GM19239 (cell line): ENCODE measurements around the gene PTX4.

Source experiments
- DNase-seq: peaks from one replicate; pipeline ENCODE4 v3.0.0; 2011; ENCODE audit warnings: low spot score; ENCODE audit not compliant: insufficient read length
- FAIRE-seq: peaks from 2 replicates; lab custom pipeline; 2011; peaks lifted over from hg19 to GRCh38; lab: Jason Lieb, UNC

PTX4 gene

GRCh38 chr16:1465567-1465915 lies 23.2 kb downstream of the PTX4 start:
- DNase-seq (no peak), FAIRE-seq (no peak)

DNA sequence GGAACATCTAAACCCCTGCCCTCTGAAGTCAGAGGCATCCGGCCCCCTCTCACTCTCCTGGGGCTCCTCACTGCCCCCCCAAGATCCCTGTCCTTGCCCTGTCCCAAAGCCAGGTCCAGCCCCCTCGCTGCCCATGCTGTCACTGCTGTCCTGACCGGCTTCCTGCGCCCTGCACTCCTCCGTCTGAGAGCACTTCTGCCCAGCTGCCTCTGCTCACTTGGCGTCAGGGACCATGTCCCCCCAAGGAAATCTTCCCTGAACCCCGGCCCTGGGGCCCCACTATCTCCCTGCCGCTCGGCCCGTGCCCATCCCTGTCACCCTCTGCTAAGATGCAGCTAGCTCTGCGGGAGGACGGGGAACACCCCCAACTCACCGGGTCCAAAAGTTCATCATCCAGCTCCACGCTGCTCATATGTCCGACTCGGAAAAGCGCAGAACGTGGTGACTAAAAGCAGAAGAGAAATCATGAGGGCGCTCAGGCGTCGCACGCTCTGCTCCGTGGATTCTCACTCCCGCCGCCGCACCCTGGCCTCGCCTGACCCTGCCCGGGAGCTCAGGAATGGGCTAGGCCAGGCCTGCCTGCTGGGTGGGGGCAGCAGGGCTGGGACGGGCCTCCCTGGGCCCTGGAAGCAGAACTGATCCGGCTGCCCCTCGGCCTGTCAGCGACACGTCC lies 23.7 kb downstream of the PTX4 start:
- no peak for FAIRE-seq
- DNase-seq = no peak

DNA sequence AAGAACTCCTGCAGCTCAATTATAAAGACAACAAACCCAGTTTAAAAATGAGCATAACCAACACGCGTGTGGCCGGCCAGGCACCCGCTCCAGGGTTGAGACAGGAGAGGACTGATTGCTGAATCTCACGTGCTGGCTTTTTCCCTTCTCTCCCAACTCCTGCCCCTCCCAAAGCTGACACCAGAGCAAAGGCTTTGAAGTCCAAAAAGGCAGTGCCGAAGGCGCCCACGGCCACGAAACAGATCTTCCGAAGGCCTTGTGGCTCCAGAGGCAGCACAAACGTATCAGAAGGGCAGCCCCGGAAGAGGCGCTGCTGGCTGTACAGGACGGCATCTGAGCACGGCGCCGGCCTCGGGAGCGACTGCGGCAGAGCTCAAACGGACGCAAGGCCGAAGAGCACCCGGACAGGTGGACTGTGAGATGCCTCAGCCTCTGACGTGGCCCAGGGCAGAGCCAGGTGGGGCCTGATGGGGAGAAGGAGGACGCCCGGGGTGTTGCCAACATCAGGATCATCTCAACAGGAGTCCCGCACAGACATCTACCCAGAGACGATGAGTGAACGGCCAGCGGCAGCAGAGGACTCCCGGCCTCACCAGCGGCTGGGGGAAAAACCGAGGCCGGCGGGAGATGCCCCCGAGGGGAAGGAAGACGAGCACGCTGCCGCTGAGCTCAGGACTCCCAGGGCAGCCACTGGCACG lies 24.4 kb downstream of the PTX4 start:
- DNase-seq = no peak
- FAIRE-seq = no peak

- no peak for DNase-seq
- no peak for FAIRE-seq
Measured at GRCh38 chr16:1461146-1461545, 27.6 kb downstream of the PTX4 start.

DNA sequence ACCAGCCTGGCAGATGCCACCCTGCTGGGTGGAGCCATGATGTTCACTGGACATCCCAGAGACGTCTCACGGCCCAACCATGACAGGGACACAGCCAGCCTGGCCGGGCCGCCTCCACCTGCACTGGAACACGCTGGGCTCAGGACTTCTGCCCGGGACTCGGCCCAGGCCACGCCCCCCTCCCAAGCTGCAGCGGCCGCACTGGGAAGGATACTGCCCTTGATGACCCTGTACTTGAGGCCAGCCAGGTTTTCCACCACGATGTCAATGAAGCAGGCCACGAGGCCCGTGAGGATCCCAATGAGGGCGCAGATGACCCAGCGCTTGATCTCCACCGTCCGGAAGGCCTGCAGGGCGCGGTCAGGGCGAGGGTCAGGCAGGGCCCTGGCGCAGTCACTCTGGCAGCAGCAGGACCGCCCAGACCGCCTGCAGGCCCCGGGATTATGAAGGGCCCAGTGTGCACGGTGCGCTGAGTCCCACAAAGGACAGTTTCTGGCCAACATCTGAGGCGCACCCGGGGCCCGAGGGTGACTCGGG lies 28.1 kb downstream of the PTX4 start:
- no peak for DNase-seq
- FAIRE-seq = no peak

DNA sequence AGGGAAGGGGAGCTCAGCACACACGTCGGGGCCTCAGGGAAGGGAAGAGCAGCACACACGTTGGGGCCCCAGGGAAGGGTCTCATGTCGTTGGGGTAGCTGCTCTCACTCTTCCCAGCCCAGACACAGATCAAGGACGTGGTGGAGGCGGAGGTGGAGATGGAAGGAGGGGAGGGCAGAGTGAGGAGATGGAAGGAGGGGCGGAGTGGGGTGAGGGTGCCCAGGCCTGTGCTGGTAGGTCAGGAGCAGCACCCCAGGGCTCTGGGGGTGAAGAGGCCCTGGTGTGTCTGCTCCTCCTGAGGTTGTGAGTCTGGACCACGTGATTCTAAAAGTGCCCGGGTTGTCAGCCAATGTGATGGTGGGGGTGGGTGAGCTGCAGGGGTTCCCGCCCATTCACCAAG lies 28.8 kb downstream of the PTX4 start:
- FAIRE-seq = no peak

GRCh38 chr16:1458977-1459341 lies 29.8 kb downstream of the PTX4 start:
- FAIRE-seq = peak; percentile 28
- peak; percentile 64 for DNase-seq

More for the DNA sequence above, 28.8 kb downstream of the PTX4 start:
- DNase-seq = no peak

DNA sequence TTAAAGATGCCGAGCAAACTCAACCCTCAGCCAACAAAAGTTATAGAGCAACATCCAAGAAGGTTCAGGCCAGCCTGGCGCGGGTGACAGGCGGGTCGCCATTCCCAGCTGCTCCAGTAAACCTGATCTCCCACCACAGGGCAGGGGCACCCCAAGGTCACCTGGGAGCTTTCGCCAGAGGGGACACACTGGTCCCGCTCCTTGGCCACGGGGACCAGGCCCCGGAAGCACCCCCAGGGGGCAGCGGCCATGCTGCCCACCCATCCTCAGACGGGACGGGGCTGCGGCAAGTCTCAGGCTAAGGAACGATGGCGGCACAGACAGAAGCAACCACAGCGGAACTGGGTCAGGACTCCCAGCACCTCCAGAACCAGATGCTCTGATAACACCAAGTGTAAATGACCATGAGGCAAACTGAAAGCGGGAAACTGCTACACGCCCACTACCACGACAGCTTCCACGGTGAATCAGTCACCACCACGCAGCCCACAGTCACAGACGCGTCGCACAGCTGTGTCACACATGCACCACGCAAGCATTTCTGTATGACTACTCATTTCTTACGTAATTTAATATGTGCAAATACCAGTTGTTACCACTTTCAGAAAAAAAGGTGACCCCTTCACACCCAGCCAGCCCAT lies 30.3 kb downstream of the PTX4 start:
- FAIRE-seq (no peak), DNase-seq (no peak)

- DNase-seq (no peak), FAIRE-seq (no peak)
Measured at GRCh38 chr16:1457489-1458245, 31.1 kb downstream of the PTX4 start.

- FAIRE-seq (no peak), DNase-seq (no peak)
Measured at GRCh38 chr16:1456951-1457350, 31.8 kb downstream of the PTX4 start.

DNA sequence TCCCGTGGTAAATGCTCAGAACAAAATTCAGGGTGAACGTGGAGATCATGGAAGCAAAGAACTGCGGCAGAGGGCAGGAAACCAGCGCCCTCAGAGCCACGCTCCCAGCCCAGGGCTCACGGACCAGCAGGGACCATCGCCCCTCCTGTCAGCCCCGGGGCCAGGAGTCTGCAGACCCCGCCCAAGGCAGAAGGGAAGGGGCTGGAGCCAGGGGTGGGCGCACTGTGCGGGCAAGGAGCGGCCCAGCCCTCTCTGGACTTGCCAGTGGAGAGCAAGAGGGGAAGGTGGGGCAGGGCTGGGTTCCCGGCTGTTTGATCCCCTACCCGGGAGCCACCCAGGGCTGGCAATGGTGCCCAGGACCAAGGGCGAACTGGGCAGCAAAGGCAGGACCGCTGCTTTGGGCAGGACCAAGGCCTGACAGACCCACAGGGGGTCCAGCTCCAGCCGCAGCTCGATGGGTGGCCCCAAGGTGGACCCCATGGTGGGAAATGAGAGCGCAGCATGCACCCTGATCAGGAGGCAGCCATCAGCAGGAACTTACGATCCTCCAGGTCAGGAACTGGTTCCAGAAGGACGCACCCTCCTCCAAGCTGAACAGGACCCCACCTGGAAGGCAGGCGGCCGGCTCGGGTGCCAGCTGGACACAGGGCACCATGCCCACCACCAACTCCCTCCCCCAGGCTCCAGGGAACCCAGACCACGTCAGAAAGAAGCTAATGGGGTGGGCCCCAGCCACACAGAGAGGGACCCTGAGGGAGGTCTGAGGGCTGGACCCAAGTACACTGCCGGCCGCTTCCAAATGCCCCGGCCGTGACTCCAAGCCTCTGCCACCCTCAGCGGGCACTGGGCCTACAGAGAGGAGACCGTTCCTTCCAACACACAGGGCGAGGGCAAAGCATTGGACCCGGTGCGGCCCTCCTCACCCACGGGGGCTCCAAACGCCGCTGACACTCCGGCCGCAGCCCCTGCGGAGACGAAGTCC lies 33.3 kb downstream of the PTX4 start:
- FAIRE-seq (no peak), DNase-seq (no peak)

DNA sequence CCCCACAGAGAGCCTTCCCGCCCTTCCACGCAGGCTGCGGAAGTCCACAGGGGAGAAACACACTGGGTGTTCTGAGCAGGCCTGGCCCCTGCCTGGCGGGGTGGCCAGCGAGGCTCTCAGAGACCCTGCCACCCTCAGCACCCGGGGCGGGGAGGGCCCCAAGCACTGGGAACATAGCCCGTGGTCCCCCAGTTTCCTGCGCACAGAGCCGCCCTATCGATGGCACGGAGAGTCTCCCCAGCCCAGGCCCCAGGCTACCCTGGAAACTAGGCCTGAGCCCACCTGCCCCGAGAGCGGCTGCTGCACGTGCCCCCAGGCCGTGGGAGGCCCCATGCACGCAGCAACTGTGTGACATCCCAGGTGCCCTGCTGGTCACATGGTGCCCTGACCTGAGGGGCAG lies 34.2 kb downstream of the PTX4 start:
- no peak for FAIRE-seq
- DNase-seq = no peak

- FAIRE-seq (no peak), DNase-seq (no peak)
Measured at GRCh38 chr16:1453316-1453715, 35.4 kb downstream of the PTX4 start.

DNA sequence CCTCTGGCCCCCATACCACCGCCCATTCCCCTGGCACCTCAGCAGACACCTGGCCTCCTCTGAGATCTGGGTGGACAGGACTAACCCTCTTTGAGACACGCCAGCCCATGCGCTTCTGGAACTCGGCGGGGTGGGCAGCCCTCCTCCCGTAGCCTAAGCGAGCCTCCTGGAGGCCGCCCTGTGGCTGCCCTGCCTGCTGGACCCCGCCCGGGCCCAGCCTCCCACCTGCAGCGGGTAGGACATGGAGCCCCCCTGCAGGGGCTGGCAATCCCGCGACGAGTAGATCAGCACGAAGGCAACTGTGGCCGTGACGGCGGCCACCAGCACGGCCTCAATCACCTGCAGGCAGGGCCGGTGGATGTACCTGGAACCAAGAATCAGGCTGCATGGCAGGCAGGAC lies 36.2 kb downstream of the PTX4 start:
- DNase-seq (no peak), FAIRE-seq (no peak)

- DNase-seq (no peak), FAIRE-seq (no peak)
Measured at GRCh38 chr16:1451702-1452392, 36.9 kb downstream of the PTX4 start.

DNA sequence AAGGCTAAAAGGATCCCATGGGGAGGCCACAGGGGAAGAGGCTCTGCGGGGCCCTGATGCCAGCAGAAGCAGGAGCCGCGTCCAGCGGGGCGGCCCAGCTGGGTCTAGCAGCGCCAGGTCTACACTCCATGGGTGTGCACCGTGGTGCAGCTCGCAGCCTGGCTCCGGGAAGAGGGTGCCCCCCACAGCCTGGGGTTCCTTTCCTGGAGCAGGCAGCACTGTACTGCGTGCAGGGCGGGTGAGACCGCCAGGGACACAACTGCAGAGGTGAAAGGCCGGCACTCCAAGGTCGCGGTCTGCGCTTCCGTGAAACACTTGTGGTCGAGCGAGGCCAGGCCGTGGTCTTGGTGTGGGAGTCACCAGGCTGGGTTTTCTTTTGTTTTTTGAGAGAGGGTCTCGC lies 37.9 kb downstream of the PTX4 start:
- DNase-seq (no peak), FAIRE-seq (no peak)

DNA sequence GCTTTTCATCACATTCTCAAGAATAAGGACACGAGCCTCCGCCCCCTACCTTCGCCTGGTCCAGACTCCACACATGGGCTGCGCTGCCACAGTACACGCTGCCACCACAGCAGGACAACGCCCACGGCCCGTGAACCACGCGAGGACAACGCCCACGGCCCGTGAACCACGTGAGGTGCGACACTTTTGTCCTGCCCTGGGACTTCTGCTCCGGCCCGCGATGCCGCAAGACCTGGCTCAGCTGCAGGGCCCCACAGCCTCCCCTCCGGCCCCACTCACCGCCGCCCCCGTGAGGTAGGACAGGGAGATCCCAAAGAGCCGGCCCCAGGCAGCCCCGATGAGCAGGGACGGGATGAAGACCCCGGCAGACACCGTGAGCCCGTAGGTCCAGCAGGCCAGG lies 38.5 kb downstream of the PTX4 start:
- FAIRE-seq = no peak
- no peak for DNase-seq

- FAIRE-seq (no peak), DNase-seq (no peak)
Measured at GRCh38 chr16:1449201-1449788, 39.4 kb downstream of the PTX4 start.
